K562 (cell line): ENCODE data around the gene STAP1. TPM values are rescaled to one million over a fixed set of nuclear protein-coding genes. Genes with fewer than 3 reads are reported as not detected.

Experiments
- ATAC-seq: fragments of 200-7000 bp; cut with Tn5 transposase; 3 replicates; pipeline ENCODE4 v1.9.1; 2020; ENCODE audit warnings: moderate library complexity
- BruUV-seq: library from RNA; stranded (reverse); fragments of 400-500 nt; replicated peaks from 2 replicates; lab custom pipeline; 2021; lab: Mats Ljungman, UMichigan
- CTCF ChIA-PET: fragments of 300-600 bp; formaldehyde crosslinking; extraction: SDS; loops from one replicate; lab custom pipeline; 2021; ENCODE audit warnings: low intra/inter-chr PET ratio; lab: Yijun Ruan, JAX
- POLR2A ChIA-PET: fragments of 300-600, 350-650 bp; sonication (Branson Sonifier 250); formaldehyde crosslinking; extraction: SDS; loops from one replicate; lab custom pipeline; 2021; ENCODE audit warnings: antibody characterized with exemption, inconsistent platforms; lab: Yijun Ruan, JAX
- DNase-seq, 4 experiments: peaks; one replicate each; pipeline versions ENCODE4 v3.0.0 to v3.0.0-alpha.2; 2011 to 2018; ENCODE audit warnings: low spot score in 3 of 4, mixed read lengths in 3 of 4; ENCODE audit errors: extremely low read depth in 1 of 4
- FAIRE-seq: peaks from 2 replicates; lab custom pipeline; 2011; peaks lifted over from hg19 to GRCh38; lab: Jason Lieb, UNC
- H2AFZ ChIP-seq: 2 replicates; pipeline ENCODE4 v1.6.0; 2011; ENCODE audit warnings: low read depth, low read length, control low read depth, inconsistent platforms
- H3K27ac ChIP-seq: fragments of 200-600 bp; 3 replicates; pipeline ENCODE4 v1.8.0; 2011; ENCODE audit warnings: low read depth, mild to moderate bottlenecking, control low read depth, inconsistent platforms, low read length, moderate library complexity, mixed read lengths; ENCODE audit errors: extremely low read depth
- H3K27me3 ChIP-seq, 2 experiments: fragments of 300-600 bp in 1 of 2; 2 replicates in 1 of 2; 3 replicates in 1 of 2; pipeline versions ENCODE4 v1.6.0 to v1.8.0; 2011; ENCODE audit warnings: inconsistent platforms in 2 of 2, low read length in 2 of 2, mild to moderate bottlenecking in 1 of 2, mixed read lengths in 1 of 2, moderate library complexity in 1 of 2; ENCODE audit not compliant: control insufficient read depth in 2 of 2, insufficient read depth in 2 of 2
- H3K36me3 ChIP-seq: fragments of 300-600 bp; 3 replicates; pipeline ENCODE4 v1.8.0; 2011; ENCODE audit warnings: mild to moderate bottlenecking, low read length, inconsistent platforms; ENCODE audit not compliant: control insufficient read depth, insufficient read depth
- H3K4me1 ChIP-seq, 2 experiments: fragments of 200-600 bp in 1 of 2; replicated peaks in 1 of 2; 2 replicates in 1 of 2; 3 replicates in 1 of 2; pipeline versions ENCODE4 v1.5.1 to v1.8.0; 2011; ENCODE audit warnings: inconsistent platforms in 2 of 2, low read length in 2 of 2, mild to moderate bottlenecking in 1 of 2, mixed read lengths in 1 of 2, moderate library complexity in 1 of 2; ENCODE audit not compliant: control insufficient read depth in 2 of 2, insufficient read depth in 2 of 2
- H3K4me2 ChIP-seq: 2 replicates; pipeline ENCODE4 v1.6.1; 2011; ENCODE audit warnings: low read length, control low read depth, inconsistent platforms, mixed read lengths; ENCODE audit not compliant: insufficient read depth
- H3K4me3 ChIP-seq: fragments of 200-600 bp; sonication (generic), shearing (Covaris generic); 2 replicates; pipeline ENCODE4 v1.5.1; 2016; ENCODE audit warnings: control low read depth, inconsistent platforms
- H3K79me2 ChIP-seq: fragments of 200-600 bp; 3 replicates; pipeline ENCODE4 v1.8.0; 2011; ENCODE audit warnings: low read length, inconsistent platforms; ENCODE audit not compliant: control insufficient read depth, insufficient read depth
- H3K9ac ChIP-seq, 2 experiments: 2 replicates each; pipeline versions ENCODE4 v1.6.0 to v1.6.1; 2011; ENCODE audit warnings: low read depth in 2 of 2, low read length in 2 of 2, control low read depth in 1 of 2, inconsistent platforms in 1 of 2, mild to moderate bottlenecking in 1 of 2, mixed read lengths in 1 of 2; ENCODE audit not compliant: insufficient read depth in 1 of 2
- H3K9me1 ChIP-seq: one replicate; pipeline ENCODE4 v1.6.0; 2011; ENCODE audit warnings: inconsistent platforms, mild to moderate bottlenecking, low read length, moderate library complexity; ENCODE audit not compliant: control insufficient read depth, insufficient read depth
- H3K9me3 ChIP-seq: replicated peaks from 2 replicates; pipeline ENCODE4 v1.5.1; 2011; ENCODE audit warnings: low read depth, low read length, inconsistent platforms; ENCODE audit not compliant: control insufficient read depth, insufficient read depth
- H4K20me1 ChIP-seq: replicated peaks from 2 replicates; pipeline ENCODE4 v1.6.1; 2011; ENCODE audit warnings: low read length, inconsistent platforms, mixed read lengths; ENCODE audit not compliant: control insufficient read depth, insufficient read depth
- E2F8 ChIP-seq: fragments of 450-650 bp; IDR thresholded peaks from 2 replicates; pipeline ENCODE4 v1.7.1; 2018; ENCODE audit warnings: mild to moderate bottlenecking, low read depth; ENCODE audit not compliant: partially characterized antibody
- WGBS: fragments of 100-300 bp; shearing (Covaris generic); methylation state at CpG from one replicate; pipeline ENCODE4 v1.1.6; 2016; ENCODE audit warnings: low coverage, mixed read lengths; ENCODE audit not compliant: insufficient coverage; ENCODE audit errors: missing lambda C conversion rate; 5-methylcytosine and 5-hydroxymethylcytosine counted together
- in situ Hi-C: fragments of 300-500 bp; cut with MboI; formaldehyde crosslinking; loops from 4 replicates; pipeline ENCODE4 v1.15.0; 2018; ENCODE audit warnings: inconsistent platforms, mixed read lengths
- intact Hi-C: fragments of 100-400 bp; cut with micrococcal nuclease; formaldehyde crosslinking; loops from 2 replicates; pipeline ENCODE4 v1.14.2; 2022
- polyA plus RNA-seq, 8 experiments: library from polyadenylated mRNA; depleted of rRNA in 4 of 8; stranded (reverse) in 5 of 8; unstranded in 3 of 8; fragments of >200 nt; fragmentation: Nextera tagmentation in 2 of 8; fragmentation: Illumina TruSeq in 1 of 8; extraction: Ambion mirVana in 2 of 8; extraction: Trizol in 1 of 8; gene quantifications; 2 replicates each; pipeline versions ENCODE4 v1.2.1 to v1.2.3, GENCODE V29; 2011 to 2014; ENCODE audit warnings: inconsistent platforms in 1 of 8, missing spikeins in 1 of 8
- total RNA-seq, 7 experiments: library from RNA; depleted of rRNA in 6 of 7; stranded (reverse); fragments of >200 nt in 6 of 7; fragmentation: Illumina TruSeq in 2 of 7; extraction: Trizol in 2 of 7; gene quantifications; 2 replicates each; pipeline versions ENCODE4 v1.2.1 to v1.2.3, GENCODE V29; 2011 to 2021; ENCODE audit warnings: low replicate concordance in 1 of 7
- TF ChIP-seq, protein P1 (sequence below): fragments of 450-650 bp; IDR thresholded peaks from 2 replicates; pipeline ENCODE4 v1.6.1; 2016; ENCODE audit warnings: borderline replicate concordance
- TF ChIP-seq, protein P2 (sequence below): fragments of 450-650 bp; IDR thresholded peaks from 2 replicates; pipeline ENCODE4 v1.6.1; 2014; ENCODE audit warnings: low read depth, mild to moderate bottlenecking, moderate library complexity, borderline replicate concordance

The STAP1 gene
- total and polyA plus RNA-seq, 9 of the 15 experiments (the other 6 are each of a cell fraction or from before 2014, with no cell fraction given) = 0.50 to 5.6 (median 1.4) TPM

GRCh38 chr4:67535280-67535840 is 23.2 kb upstream of the STAP1 start:
- no peaks in the 10 kb centered on the region for H3K9me1 ChIP-seq
- no peaks in the 10 kb centered on the region for H3K27me3 ChIP-seq
- H3K9ac ChIP-seq = no peak overlapping the region
- H3K4me2 ChIP-seq = no peak overlapping the region
- no peak overlapping the region for H3K27ac ChIP-seq
- FAIRE-seq (peak; percentile 6), ATAC-seq (no peak), DNase-seq (no peak)
- no peak overlapping the region for H2AFZ ChIP-seq
- H3K9me3 ChIP-seq = peaks cover 11% of the 10 kb centered on the region
- H3K79me2 ChIP-seq = peaks cover 41% of the 10 kb centered on the region; the same call in 2 of the 3 replicates
- in situ Hi-C loops (no loop called here), intact Hi-C loops (no loop called here)
- CTCF ChIA-PET = no interaction called here
- H4K20me1 ChIP-seq = no peaks in the 10 kb centered on the region
- 88% methylated on average over 2 of the region's 2 CpGs for WGBS
- TF ChIP-seq, protein P1, sequence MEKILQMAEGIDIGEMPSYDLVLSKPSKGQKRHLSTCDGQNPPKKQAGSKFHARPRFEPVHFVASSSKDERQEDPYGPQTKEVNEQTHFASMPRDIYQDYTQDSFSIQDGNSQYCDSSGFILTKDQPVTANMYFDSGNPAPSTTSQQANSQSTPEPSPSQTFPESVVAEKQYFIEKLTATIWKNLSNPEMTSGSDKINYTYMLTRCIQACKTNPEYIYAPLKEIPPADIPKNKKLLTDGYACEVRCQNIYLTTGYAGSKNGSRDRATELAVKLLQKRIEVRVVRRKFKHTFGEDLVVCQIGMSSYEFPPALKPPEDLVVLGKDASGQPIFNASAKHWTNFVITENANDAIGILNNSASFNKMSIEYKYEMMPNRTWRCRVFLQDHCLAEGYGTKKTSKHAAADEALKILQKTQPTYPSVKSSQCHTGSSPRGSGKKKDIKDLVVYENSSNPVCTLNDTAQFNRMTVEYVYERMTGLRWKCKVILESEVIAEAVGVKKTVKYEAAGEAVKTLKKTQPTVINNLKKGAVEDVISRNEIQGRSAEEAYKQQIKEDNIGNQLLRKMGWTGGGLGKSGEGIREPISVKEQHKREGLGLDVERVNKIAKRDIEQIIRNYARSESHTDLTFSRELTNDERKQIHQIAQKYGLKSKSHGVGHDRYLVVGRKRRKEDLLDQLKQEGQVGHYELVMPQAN = no peak
- no peak for TF ChIP-seq E2F8
- TF ChIP-seq, protein P2, sequence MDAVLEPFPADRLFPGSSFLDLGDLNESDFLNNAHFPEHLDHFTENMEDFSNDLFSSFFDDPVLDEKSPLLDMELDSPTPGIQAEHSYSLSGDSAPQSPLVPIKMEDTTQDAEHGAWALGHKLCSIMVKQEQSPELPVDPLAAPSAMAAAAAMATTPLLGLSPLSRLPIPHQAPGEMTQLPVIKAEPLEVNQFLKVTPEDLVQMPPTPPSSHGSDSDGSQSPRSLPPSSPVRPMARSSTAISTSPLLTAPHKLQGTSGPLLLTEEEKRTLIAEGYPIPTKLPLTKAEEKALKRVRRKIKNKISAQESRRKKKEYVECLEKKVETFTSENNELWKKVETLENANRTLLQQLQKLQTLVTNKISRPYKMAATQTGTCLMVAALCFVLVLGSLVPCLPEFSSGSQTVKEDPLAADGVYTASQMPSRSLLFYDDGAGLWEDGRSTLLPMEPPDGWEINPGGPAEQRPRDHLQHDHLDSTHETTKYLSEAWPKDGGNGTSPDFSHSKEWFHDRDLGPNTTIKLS = no peak
- POLR2A ChIA-PET = interaction anchor here (1.4 to 1.5 kb wide), 2 partner anchors 10 to 12 kb away, joined by 5 to 12 read pairs; partner anchors contain the start of gene CENPC
- BruUV-seq = no TSS peak
- no peak overlapping the region for H3K4me3 ChIP-seq
- H3K36me3 ChIP-seq = peaks cover 84% of the 10 kb centered on the region
- no peaks in the 10 kb centered on the region for H3K4me1 ChIP-seq
